NOMO-1 treated with dmso at 0.1 percent for 144 hours (cell line): ENCODE results near the gene STOML1.

Experiments
- DNase-seq: peaks from one replicate; lab custom pipeline; 2025; ENCODE audit not compliant: unreplicated experiment; lab: John Stamatoyannopoulos, UW

Gene STOML1

GRCh38 chr15:73935547-73935946 is 56.5 kb downstream of the STOML1 start:
- no peak for DNase-seq

DNA sequence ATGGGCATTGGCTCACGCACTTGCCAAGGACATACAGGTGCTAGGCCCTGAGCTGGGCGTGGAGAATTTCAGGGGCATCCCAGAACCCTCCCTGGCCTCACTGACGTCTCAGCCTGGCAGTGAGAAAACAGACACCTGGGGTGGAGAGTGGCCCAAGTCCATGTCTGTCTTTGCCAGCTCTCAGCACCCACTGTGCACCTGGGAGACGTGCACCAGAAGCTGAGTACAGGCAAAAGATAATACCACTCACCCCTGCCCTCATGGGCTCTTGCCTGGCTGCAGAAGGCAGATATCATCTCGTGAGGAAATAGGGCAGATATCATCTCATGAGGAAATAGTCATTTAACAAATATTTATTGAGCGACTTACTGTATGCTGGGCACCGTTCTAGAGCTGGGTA is 57.8 kb downstream of the STOML1 start:
- no peak for DNase-seq

DNA sequence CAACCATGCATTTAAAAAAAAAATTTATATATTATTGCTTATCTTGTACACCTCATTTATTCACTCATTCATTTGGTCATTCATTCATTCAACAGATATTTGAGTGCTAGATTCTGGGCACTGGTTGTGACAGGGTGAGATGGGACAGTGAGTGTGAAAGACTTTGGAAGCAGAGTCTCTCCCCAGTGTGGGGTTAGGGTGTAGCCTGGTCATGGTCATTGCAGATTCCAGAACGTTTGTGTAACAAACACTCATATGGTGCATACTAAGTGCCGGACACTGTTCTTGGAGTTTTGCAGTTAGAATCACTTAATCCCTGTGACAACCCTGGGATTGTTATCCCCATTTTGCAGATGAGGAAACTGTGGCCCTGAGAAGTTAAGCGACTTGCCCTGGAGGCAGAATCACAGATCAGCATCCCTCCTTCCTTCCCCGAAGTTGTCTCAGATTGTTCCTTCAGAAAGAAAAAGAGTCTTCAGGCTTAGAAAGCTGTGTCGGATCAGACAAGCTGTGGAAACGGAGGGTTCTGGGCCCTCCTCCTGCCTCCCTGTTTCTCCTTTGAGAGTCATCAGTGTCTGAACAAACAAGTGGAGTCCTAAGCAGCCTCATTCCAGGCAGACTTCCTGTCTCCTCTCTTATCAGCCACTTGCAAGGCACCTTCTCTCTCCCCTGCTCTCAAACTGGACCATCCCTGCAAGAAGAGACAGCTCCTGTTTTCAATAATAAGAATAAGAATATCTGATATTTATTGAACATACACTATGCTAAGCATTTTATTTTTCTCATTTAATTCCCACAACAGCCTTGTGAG is 59.5 kb downstream of the STOML1 start:
- DNase-seq: no peak

GRCh38 chr15:73931441-73931840 is 60.7 kb downstream of the STOML1 start:
- DNase-seq: no peak

- no peak for DNase-seq
Observed at GRCh38 chr15:73930790-73931281, 61.3 kb downstream of the STOML1 start.

DNA sequence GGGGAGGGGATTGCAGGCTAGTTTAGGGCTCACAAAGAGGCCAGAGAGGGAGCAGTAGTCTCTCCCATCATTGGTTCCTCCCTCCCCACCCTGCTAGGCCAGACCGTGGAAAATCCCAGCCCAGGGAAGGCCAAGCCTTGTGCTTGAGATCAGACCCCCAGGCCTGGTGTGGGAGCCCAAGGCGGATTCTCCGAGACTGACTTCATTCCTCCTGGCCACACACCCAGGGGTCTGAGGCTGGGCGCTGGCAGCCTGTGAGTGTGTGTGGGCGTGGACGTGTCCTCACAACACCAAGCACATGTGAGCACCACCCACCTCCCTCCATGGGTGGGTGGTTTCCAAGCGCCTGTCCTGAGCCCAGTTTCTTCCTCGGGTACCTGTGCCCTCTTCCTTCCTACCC is 61.7 kb downstream of the STOML1 start:
- no peak for DNase-seq

DNA sequence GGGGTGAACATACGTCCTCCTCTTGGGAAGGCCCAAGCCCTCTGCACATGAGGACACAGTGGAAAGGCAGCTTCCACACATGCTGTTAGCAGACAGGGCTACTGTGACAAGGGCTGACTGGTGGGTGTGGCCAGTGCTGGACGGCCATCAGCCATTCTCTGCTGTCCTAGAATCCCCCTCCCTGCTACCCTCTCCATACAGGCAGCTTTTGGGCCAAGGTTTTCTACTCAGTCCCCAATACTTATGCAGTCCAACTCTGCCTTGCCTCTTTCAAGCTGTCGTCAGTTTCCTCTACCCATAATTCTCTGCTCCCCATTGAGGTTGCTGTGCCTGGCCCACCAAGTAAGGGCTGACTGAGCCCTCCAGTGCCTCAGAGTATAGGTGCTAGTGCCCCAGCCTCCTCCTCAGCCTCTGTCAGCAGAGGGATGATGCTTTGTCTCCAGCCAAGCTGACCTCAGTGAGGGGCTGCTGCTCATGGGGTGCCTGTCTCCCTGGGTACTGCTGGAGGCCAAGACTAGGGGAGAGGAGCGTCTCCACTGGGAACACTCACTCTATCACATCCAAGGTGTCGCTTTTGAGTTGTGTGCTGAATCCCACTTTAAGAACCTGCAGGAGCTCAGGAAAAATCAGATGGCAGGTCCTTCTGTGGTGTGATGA is 63.0 kb downstream of the STOML1 start:
- no peak for DNase-seq
